ENCODE data around the gene EYA3. TPM values are rescaled to one million over a fixed set of nuclear protein-coding genes. Genes with fewer than 3 reads are reported as not detected.

The EYA3 gene
- polyA plus RNA-seq, 4 donors = 16.9 to 58.0 (median 57.7) TPM

DNA sequence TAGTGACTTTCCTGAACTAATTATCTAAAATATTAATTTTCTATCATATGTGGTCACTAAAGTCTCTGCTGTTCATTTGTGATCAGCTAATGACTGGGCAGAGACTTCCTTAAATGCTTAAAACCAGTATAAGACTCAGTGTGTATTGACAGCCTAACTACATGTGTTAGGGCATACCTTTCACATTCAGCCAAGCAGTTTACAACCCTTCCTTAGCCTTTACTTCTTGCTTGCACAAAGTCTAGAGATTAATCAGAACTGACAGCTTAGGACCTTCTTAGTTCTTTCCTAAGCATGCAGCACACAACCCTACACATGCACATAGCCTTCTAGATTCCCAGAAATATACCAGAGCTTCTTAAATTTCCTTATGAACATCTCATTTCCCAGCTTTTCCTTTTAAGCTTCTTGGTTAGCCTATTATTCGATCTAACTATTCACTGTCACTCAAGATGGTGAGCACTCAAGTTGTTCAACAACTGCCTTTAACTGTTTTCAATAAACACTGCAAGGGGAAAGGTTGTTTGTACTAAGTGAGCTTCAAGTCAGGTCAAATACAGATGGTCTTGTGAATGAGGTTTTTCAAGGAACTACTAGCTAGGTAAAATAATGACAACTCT is 13.4 kb downstream of the EYA3 start:
- no peak for DNase-seq (ENCODE audit: low read depth in 4 of 4, low spot score in 3 of 4)

DNA sequence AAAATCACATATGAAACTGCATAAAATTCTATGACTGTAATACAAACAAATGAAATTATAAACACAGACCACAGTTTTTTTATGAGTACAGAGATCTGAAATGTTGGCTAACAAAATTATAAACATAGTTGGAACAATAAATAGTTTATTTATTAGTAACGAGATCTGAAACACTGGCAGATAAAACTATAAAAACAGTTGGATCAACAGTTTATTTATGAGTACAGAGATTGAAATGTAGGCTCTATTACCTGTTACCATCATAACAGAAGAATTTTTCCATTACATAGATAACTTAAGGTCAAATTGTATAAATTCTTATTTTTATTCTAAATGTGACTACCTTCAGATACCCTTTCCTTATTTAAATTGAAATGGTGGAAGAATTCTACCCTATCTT is 14.5 kb downstream of the EYA3 start:
- DNase-seq (ENCODE audit: low read depth in 4 of 4, low spot score in 3 of 4) = no peak

DNA sequence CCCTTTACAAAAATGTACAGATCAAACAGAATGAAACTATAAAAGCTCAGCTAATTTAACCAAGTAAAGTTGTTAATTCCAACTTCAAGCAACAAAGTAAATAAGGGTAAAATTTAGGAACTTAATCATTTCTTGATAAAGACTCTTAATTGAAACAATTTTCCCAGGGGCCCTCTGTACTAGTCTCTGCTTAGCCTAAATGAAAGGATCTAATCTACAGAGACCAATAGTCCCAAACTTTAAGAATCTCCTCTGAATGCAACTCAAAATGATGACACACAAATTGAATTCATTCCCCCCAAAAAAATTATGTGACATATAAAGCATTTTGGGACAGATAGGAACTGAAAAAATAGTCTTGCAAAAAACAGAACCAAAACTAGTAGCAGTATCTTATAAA is 16.6 kb downstream of the EYA3 start:
- DNase-seq (ENCODE audit: low read depth in 4 of 4, low spot score in 3 of 4) = no peak

DNA sequence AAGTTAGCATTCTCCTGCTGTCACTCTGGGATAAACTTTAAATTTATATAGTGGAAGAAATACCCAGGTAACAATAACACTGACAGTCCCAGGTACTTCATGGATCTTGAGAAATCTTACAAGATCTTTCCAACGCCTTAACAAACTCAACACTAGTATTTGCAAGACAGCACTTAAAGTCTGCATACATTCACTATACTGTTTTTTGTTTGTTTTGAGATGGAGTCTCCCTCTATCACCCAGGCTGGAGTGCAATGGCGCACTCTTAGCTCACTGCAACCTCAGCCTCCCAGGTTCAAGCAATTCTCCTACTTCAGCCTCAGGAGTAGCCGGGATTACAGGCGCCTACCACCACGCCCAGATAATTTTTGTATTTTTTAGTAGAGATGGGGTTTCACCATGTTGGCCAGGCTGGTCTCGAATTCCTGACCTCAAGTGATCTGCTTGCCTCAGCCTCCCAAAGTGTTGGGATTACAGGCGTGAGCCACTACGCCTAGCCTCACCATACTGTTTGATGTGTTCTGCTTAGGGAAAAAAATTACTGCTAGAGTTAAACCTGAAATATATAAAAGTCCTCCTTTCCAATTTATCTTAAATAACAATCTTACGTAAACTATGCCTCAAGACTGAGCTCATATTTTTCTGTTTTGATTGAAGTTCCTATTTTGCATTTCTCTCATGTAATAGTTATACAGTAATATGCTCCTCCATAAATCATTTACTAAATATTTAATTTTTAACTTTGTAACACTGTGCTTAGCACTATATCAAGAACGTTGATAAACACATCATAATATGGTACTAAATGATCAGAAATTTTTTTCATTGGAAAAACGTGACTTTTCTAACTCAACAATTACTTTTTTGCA is 17.5 kb downstream of the EYA3 start:
- no peak for DNase-seq (ENCODE audit: low read depth in 4 of 4, low spot score in 3 of 4)

DNA sequence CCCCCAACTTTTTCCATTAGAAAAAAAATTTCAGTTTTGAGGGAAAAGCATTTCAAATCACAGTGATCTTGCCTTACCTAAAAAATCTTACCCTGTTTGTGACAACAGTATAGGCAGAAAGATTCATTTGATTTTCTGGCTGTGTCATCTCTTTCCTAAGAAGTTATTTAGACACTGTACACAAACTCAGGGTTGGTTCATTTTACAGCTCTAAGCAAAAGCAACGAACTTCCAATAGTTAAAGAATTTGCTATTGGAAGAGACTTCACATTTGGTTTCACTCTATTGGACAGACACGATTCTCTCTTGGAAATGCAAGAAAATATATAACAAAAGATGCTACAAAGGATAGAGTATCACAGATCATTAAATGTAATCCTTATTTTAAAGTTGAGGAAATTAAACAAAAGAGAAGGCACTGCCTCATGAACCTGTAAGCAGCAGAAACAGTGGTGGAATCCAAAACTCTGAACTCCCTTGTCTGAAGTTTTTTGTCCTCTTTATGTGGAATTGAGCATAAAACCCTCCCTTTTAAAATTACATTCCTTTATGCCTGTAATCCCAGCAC is 20.8 kb downstream of the EYA3 start:
- no peak for DNase-seq (ENCODE audit: low read depth in 4 of 4, low spot score in 3 of 4)

DNA sequence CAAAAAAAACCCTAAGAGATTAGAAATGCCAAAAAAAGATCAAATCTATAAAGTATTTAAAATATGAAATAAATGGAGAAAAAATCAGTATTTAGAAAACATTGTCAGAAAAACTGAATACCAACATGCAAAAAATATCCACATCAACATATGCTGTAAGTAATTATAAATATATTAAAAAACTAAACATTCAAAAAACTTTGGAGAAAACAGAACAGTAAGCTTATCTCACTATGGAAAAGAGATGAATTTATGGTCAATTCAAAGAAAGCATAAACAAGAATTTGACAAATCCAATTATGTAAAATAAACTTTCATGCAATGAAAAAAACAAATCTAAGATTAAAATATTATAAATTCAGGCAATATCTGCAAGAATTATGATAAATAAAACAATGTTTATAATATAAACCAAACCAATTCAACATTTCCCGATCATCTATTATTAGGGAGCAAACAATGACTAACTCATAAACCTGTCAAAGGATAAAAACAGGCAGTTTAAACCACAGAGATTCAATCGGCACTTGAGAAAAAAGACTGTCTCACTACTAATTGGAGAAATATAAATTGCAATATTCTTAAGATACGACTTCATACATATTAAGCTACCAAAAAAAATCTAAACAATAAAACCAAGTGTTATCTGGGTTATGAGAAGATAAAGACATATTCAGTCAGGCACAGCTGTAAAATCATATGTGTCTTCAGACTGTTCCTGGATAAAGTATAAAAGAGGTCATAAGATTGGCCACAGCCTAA is 21.8 kb downstream of the EYA3 start:
- no peak for DNase-seq (ENCODE audit: low read depth in 4 of 4, low spot score in 3 of 4)

DNA sequence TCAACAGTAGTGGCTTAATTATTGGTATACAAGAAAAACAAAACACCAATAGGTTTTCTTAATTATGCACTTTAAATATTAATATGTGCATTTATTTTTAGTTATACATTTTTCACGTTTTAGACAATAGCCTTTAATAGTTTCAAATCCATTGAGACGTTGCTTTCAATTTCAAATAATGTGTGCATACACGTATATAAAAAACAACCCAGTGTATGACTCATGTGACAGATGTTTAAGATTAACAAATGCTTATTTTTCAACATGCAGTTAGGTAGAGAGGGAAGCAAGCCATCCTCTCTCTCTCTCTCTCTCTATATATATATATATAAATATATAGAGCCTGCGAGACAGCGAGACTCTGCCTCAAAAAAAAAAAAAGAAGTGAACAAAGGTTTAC is 24.3 kb downstream of the EYA3 start:
- no peak for DNase-seq (ENCODE audit: low read depth in 4 of 4, low spot score in 3 of 4)

DNA sequence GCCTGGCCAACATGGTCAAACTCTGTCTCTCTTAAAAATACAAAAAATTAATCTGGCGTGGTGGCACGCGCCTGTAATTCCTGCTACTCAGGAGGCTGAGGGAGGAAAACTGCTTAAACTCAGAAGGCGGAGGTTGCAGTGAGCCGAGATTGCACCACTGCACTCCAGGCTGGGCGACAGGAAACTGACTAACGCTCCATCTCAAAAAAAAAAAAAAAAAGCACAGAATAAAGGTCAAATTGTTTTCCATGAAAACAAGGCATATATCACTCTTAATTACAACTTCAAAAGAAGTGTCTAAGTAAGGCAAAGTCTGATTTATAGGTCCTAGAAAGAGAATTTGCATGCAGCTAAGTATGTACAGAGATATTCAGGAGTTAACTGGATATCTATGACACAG is 25.6 kb downstream of the EYA3 start:
- no peak for DNase-seq (ENCODE audit: low read depth in 4 of 4, low spot score in 3 of 4)

DNA sequence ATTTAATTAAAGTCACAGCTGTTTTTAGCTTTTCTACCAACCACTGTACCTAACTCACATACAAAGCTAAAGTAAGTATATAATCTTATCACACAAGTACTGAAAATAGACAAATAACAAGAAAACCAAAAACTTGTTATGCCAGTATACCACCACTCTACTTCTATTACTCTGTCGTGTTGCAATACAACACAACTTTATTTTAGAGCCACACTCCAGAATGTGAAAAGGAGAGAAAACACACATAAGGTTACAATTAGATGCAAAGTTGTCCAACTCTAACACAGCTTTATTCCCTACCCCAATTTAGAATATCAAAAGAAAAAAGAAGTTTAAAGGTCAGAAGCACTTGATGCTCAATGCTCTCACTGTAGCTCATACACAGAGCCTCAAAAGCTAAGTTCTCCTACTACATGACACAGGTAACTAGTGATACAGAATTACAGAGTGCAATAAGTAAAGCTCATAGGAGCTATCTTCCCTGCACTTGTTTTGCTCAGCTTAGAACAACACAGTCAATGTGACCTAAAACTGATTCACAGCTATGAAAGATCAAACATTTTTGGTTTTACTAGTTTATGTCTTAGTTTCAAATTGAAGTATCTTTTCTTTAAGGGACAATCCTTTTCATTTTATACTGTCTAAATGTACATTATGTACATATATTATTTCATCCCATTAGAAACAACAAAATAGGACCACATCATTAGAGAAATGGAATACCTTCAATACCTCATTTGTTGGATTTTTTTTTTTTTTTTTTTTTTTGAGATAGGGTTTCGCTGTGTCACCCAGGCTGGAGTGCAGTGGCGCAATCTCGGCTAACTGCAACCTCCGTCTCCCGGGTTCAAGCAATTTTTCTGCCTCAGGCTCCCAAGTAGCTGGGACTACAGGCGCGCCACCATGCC is 29.2 kb downstream of the EYA3 start:
- no peak for DNase-seq (ENCODE audit: low read depth in 4 of 4, low spot score in 3 of 4)

DNA sequence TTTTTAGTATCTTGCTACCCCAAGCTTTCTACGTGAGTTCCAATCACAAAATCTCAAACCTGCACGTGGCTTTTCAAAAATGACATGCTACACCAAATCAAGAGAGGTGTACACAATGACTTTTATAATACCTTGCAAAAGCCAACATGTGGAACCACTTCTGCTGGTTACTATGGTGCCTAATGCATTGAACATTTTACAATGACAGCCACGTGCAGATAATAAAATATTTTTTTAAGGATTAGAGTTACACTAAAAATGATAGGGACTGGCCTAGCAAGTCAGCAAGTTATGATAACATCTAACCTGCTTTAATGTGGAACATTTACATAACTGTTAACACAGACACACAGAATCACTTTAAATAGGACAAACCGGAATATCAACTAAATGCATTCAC is 30.2 kb downstream of the EYA3 start:
- DNase-seq (ENCODE audit: low read depth in 4 of 4, low spot score in 3 of 4) = no peak

DNA sequence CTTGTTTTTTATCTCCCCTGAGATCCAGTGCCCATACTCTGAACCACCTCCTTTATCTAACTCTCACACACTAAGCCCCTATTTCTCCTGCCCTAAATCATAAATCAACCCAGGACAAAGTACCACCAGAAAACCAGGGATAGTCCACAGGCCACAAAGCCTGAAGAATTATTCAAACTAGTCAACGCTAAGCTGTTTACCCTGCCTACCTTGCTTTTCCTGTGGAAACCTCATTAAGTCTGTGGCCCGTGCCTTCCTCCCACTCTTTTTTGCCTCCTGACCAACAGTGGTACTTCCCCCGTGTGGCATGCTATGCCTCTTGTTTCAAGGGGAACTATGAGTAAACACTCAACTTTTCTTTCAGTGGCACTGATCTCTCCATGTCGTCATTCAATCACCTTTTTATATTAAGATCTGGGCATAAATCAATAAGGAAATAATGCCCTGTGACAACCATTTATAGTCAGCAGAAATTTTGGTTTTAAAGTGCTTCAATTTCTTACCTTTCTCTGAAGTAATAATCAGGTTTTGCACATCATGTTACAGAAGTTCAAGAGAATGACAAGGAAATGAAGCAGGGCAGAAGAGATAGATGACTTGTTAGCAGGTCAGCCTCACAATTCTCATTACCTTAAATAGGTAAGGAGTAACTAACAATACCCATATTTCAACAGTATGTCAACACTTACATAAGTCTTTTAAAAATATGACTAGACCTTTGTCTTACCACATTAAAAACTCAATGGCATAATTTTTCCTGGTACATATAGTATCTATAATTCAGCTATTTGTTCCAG is 32.1 kb downstream of the EYA3 start:
- DNase-seq (ENCODE audit: low read depth in 4 of 4, low spot score in 3 of 4) = peak in 1 of 4 donors; percentile 31

DNA sequence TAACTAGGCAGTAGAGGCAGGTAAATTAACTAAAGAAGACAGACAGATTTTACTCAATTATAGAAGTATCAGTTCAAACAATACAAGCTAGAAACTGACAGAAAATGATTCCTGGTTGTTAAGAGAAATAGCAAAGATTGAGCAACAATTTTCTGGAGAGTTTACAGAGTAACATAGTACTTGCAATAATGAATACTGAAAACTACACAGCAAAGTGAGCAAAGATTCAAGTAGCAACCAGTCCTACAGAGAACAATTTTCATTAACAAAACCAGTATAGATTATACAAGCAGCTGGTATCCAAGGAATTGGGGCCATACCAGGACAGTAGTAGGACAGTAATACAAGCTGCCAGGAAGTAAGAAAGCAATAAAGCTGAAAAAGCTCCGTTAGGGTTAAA is 37.6 kb downstream of the EYA3 start:
- DNase-seq (ENCODE audit: low read depth in 4 of 4, low spot score in 3 of 4) = no peak

DNA sequence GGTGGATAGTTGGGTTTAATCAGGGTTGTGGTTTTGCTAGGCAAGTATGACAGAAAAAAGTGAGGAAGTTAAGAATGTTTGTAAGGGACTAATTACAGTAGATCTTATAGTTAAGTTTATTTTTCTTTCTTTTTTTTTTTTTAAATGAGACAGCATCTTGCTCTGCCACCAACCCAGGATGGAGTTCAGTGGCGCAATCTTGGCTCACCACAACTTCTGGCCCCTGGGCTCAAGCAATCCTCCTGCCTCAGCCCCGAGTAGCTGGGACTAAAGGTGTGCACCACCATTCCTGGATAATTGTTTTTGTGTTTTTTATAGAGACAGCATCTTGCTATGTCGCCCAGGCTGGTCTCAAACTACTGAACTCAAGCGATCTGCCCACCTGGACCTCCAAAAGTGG is 41.7 kb downstream of the EYA3 start:
- no peak for DNase-seq (ENCODE audit: low read depth in 4 of 4, low spot score in 3 of 4)

DNA sequence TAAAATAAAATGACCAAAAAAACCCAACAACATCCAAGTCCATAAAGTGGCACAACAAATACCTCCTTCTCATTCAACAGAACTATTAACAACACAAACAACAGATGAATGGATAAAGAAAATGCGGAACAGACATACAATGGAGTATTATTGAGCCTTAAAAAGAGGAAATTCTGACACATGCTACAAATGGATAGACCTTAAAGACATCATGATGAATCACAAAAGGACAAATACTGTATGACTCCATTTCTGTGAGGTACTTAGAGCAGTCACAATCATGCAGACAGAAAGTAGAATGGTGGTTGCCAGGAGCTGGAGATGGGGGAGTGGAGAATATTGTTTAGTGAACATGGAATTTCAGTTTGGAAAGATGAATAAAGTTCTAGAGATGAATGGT is 42.6 kb downstream of the EYA3 start:
- DNase-seq (ENCODE audit: low read depth in 4 of 4, low spot score in 3 of 4) = no peak

DNA sequence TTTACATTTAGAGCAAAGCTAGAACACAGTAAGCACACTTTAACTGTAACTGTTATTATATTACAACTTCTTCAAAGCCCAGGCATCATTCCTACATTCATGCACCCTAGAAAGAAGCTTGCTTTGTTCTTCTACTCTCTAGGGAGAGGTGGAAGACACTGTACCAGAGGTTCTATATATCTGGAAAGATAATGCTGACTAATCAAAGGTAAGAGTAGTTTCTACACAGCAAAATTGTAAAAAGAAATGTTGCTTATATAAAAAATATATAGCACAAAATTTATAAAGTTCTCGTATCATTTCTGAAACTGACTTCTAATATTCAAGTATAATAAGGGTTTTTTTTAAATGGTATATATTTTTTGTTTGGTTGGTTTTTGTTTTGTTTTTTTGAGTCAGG is 44.0 kb downstream of the EYA3 start:
- DNase-seq (ENCODE audit: low read depth in 4 of 4, low spot score in 3 of 4) = no peak

DNA sequence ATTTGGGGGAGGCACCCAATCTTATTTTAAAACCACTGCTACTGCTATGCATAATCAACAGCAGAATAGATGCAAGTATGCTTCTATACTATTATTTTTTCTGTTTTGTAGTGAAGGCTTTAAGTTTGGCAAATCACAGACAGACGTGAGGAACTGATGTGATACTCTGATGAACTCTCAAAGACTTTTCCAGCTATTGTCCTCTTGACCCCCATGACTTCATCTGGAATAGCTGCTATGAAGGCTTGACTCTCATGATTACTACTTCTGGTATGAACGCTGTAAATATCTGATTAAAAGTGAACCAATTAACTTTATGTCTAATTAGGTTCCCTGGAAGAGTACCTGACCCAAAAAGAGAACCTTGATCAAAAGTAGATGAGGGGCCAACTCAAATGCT is 49.1 kb downstream of the EYA3 start:
- no peak for DNase-seq (ENCODE audit: low read depth in 4 of 4, low spot score in 3 of 4)

DNA sequence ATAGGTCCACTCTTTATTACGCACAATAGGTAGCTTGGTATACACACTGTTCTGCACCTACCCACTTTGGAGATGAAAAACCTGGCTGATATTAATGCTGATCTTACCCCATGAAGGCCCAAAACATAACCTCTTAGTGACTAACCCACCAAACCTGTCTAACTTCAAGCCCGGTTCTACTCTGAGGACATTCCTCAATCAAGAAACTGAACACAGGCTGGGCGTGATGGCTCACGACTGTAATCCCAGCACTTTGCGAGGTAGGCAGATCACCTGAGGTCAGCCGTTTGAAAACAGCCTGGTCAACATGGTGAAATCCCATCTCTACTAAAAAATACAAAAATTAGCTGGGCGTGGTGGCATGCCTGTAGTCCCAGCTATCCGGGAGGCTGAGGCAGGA is 50.5 kb downstream of the EYA3 start:
- DNase-seq (ENCODE audit: low read depth in 4 of 4, low spot score in 3 of 4) = no peak

DNA sequence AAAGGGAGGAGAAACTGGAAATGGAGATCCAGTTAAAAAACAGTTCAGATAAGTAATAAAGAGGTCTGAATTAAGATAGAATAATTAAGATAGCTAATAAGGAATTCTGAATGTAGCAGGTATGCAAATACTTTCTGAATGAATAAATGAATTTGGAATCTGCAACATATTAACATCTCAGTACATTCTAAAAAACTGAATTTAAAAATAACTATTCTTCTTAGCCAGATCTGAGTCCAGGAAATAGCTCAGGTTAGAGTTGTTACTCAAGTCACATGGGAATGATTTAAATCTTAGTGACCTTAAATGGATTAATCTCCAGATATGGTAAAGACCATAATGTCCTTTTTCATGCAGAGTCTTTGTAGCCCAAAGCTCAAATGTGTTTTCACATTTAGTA is 51.2 kb downstream of the EYA3 start:
- no peak for DNase-seq (ENCODE audit: low read depth in 4 of 4, low spot score in 3 of 4)

DNA sequence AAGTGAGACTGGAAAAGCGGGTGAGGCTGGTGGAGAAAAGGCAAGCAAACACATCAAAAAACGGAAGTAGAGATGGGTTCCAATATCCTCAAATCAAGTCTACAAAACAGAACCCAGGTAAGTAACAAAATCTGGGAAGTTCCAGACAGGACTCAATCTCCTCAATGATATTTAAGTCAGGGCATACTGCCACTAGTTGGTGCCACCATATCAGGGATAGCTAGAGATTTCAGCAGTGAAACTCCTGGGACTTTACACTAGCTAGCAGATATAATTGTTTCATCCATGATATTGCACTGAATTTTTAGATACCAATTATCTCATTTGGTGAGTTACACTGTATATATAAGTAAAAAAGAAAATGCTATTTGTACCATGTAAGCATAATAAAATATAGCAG is 52.0 kb downstream of the EYA3 start:
- no peak for DNase-seq (ENCODE audit: low read depth in 4 of 4, low spot score in 3 of 4)

DNA sequence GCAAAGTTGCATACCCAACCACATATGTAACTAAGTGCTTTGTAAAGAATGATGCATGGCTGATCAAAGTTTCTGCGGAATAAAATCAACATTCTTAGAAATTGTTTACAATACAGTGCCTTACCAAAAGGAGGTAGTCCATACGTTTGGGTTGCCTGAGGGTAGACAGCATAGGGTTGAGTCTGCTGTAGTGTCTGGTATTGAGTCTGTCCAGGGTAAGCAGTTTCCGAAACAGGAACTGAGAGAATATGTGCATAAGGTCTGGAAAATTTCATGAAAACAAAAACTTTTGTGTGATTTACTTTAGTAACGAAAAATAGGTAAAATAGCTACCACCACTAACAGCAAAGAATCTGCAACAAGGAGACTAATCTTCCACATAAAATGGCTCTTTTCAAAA is 53.0 kb downstream of the EYA3 start:
- no peak for DNase-seq (ENCODE audit: low read depth in 4 of 4, low spot score in 3 of 4)

Measured in left renal pelvis (tissue), 4 donors.